CD1c-positive myeloid dendritic cell (primary cell): Measurements from ENCODE around the gene NEUROG2.
"Not testable (repeated sequence)": the region's sequence is repeated elsewhere in the genome, so short reads cannot be mapped to it uniquely, and the experiment has no call there.

ENCODE experiments used
- DNase-seq: peaks from one replicate; pipeline ENCODE4 v3.0.0-alpha.2; 2016; ENCODE audit errors: extremely low spot score

Gene NEUROG2

DNA sequence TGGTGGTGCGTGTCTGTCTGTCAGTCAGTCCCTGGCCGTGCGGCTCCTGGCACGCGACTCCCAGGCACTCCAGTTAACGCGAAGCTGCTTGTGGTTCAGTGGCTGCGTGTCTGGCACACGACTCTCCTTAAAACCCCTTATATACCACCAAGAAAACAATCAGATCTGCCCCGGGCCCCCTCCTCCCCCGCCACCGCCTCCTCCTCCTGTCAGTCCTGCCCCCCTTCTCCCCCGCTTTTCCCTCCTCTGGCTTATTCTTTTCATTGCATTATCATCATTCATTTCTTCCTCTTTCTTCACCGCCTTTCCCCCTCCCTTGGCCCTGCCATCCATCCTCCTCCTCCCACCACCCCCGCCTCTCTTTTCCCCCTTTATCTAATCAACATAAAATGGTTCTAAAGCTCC is at the start of gene NEUROG2:
NEUROG2 (minus strand) TSS at position 115 of the 405 bp plus-strand sequence. CDS start 705 bp downstream, outside the sequence.
- DNase-seq: no peak

DNA sequence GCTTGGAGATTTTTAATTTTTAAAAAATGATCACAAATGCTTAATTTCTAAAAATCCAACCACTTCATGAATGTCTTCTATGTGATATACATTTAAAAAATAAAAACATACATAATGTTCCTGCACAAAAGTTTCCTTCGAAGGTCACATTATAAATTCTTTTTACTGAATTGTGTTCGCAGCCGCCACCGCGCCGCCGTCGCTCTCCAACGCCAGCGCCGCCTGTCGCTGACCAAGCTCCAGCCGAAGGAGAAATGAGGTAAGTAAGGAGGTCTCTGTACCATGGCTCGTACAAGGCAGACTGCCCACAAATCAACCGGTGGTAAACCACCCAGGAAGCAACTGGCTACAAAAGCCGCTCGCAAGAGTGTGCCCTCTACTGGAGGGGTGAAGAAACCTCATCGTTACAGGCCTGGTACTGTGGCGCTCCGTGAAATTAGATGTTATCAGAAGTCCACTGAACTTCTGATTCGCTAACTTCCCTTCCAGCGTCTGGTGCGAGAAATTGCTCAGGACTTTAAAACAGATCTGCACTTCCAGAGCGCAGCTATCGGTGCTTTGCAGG is 48.8 kb upstream of the NEUROG2 start:
- DNase-seq: no peak

DNA sequence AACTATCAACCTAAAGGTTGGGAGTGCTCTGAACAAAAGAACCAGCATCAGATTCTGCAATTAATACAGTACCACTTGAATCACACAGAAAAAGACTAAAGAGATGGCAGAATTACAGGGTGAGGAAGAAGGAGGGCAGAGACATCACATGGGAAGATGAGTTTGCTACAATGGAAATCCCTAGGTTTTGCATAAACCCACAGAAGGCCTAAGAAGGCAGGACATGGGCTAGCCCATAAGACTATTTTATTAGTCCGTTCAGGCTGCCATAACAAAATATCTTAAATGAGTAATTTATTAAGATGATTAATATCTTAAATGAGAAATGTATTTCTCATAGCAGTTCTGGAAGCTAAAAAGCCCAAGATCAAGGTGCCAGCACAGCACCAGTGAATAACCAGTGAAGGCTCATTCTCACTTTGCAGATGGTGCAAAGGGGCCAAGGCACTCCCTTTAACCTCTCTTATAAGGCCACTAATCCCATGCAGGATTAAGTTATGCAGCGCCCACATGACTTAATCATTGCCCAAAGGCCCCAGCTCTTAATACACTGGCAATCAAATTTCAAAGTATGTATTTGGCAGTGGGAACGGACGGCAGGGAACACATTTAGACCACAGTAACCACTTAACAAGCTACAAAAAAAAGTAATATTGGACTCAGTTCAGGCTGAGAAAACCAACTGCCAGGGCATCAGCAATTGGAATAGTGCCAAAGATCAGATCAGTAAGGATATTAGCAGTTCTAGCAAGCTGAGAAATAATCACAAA is 47.6 kb upstream of the NEUROG2 start:
- DNase-seq: no peak

DNA sequence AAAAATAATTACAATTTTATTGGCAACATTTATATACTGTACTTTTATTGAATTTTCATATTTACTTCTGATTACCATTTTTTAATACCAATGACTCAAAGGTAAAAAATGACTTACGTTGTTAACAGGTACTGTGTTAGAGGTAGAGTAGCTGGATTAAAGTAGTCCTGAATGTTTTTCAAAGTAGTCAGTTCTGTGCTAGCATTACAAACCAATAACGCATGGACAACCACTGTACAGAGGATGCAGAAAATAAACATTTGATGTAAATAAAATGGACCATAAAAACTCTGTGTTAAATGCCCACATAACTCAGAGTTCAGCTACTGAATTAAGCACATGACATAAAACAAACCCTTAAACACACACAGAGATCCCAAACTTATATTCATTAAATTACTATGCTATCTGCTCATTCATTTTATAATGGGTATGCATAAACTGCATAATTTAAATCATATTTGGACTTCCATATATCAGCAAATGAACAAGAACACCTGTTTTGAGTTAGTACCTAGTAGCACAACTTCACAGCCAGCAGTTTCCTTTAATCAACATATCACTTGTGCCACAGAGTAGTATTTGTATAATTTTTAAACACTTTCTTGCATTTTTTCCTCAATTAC is 46.4 kb upstream of the NEUROG2 start:
- DNase-seq: no peak

DNA sequence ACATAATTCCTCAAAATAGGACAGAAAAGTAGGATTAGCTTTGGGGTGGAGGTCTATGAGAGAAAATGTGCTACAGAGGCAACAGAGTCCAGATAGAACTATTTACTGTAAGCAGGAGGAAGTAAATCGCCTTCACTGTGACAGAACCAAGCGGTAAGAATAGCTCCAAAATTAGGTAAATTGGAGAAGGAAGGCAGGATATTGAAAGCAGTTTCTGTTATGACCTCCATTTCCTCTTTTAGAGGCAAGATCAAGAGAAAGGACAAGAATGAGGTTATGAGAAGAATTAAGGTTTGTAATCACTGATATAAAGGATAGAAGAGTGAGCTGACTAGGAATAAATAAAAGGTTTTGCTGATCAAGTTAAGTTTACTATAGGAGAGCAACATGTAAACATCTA is 44.1 kb upstream of the NEUROG2 start:
- DNase-seq: peak; percentile 14

DNA sequence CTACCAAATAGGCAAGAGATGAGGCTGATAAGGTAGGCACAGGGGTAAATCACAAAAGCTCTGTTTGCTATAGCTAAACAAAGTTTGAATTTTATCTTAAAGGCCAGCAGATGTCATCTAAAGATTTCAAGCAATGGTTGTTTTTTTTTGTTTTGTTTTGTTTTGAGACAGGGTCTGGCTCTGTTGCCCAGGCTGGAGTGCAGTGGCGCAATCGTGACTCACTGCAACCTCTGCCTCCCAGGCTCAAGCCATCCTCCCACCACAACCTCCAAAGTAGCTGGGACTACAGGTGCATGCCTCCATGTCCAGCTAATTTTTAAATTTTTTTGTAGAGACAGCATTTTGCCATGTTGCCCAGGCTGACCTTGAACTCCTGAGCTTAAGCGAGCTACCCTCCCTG is 43.1 kb upstream of the NEUROG2 start:
- no peak for DNase-seq

DNA sequence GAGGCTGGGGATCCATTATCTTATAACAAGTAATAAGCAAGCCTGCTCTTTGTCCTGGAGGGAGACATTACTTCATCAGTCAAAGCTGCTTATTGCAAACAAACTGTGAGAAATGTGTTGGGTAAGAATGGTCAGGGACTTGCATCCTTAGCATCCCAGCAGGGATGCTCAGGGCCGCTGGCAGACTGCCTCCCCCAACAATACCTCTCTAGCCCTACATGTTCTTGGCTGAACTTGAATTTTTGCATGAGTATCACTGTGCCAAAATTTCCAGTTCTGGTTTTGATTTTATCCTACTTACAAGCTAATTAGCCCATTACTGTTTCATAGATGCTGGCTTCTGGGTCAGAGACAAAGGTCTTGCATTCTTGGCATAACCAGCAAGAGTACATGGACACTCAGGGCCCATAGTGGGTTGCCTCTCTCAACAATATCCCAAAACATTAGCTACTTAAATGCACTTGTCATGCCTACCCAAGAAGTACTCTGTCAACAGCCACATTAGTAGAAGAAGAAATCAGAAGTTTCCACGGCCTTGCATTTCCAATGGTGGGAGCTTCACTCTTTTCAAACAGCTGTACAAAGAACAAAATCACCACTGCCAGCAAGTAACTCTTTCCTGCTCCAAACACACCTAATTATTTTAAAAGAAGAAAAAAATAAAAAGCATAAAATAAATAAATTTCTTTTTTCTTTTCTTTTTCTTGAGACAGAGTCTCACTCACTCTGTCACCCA is 41.9 kb upstream of the NEUROG2 start:
- no peak for DNase-seq

DNA sequence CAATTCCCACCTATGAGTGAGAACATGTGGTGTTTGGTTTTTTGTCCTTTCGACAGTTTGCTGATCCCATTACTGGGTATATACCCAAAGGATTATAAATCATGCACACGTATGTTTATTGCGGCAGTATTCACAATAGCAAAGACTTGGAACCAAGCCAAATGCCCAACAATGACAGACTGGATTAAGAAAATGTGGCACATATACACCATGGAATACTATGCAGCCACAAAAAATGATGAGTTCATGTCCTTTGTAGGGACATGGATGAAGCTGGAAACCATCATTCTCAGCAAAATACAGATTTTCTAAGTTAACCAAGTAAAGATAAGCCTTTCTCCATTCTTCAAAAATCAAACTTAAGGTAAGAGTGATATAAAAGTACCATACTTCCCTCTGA is 38.3 kb upstream of the NEUROG2 start:
- not testable (repeated sequence) for DNase-seq

DNA sequence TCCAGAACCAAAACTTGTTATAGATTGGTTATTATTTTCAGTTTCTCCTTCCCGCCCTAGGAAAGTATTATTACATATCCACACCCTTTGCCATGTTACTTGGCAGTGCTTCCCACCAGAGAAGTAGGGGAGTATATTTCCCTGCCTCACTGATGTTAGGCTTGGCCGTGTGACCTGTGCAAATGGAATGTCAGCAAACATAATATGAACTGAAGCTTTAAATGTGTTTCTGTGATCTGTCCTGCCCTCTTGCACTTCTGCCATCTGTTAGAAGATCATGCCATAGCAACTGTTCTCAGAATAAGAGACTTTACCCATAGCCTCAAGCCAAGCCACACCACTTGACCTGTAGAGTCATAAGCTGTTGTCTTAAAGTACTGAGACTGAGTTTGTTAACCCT is 36.7 kb upstream of the NEUROG2 start:
- DNase-seq: no peak

DNA sequence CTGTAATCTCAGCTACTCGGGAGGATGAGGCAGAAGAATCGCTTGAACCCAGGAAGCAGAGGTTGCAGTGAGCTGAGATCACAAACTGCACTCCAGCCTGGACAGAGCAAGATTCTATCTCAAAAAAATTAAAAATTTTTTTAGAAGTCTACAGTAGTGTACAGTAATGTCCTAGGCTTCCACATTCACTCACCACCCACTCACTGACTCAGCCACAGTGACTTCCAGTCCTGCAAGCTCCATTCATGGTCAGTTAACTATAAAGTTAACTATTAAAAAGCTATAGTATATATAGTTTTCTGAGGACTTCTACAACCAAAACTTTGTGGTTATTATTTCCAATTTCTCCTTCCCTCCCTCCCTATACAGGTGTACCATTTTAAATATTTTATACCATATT is 34.7 kb upstream of the NEUROG2 start:
- no peak for DNase-seq

DNA sequence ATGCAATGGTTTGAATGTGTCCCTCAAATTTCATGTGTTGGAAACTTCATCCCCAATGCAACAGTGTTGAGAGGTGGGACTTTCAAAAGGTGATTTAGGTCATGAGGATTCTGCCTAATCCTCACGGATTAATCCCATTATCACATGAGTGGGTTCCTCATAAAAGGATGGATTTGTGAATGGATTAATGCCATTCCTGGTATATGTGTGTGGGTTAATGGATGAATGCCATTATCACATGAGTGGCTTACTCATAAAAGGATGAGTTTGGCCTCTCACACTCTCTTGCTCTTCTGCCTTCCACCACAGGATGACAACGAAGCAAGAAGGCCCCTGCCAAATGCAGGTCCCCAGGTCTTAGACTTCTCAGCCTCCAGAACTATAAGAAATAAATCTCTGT is 30.5 kb upstream of the NEUROG2 start:
- no peak for DNase-seq

DNA sequence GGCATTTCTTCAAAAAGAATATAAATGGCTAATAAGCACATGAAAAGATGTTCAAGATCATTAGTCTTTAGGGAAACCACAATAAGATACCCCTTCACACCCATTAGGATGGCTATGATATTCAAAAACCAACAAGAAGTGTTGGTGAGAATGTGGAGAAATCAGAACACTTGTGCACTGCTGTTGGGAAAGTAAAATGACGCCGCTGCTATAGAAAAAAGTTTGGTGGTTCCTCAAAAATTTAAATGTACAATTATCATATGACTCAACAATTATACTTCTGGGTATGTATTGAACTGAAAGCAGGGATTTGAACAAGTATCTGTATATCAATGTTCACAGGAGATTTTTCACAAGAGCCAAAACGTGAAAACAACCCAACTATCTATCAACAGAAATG is 29.4 kb upstream of the NEUROG2 start:
- DNase-seq: peak; percentile 28

DNA sequence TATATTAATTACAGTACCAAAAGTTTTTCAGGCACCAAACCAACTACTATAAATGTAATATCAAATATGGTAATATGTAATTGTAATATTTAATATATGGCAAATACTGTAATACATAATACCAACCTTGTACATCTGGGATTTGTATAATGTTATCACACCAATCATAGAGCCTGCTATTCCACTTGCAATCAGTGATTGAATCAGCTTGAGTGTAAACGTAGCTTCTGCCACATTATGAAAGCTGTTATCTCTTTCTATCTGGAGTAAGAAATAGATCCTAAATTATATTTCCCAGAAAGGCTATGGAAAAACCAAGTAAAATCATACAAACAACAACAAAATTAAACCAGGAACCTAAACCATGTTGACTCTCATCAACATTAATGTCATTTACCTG is 24.7 kb upstream of the NEUROG2 start:
- no peak for DNase-seq

DNA sequence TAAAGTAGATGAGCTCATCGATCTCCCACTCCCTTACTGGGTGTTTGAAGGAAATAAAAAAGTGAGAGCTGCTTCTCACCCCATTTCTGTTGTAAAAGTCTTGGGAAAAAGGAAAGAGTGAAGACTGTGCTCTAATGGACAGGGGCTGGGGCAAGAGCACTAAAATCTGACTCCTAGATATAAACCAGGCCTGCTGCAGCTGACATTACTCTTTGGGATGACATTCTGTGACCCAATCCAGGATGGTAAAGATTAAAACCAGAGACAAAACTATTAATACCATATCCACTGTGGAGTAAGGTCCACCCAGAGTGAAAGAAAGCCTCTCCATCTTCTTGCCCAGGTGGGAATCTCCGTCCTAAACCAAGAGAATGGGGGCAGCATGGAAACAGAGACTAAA is 20.1 kb upstream of the NEUROG2 start:
- no peak for DNase-seq

DNA sequence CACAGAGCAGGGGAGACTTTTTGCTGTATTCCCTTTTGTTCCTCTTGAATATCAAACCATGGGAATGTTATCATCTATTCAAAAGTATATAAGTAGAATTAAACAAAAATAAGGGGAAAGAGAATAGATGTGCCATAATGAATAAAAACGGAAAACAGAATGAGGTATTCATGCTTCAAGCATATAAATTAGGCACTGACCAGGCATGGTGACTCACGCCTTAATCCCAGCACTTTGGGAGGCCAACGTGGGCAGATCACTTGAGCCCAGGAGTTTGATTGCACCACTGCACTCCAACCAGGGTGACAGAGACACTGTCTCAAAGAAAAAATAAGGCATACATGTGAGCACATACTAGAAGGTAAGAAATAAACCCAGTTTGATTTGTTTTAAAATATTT is 16.3 kb upstream of the NEUROG2 start:
- no peak for DNase-seq

DNA sequence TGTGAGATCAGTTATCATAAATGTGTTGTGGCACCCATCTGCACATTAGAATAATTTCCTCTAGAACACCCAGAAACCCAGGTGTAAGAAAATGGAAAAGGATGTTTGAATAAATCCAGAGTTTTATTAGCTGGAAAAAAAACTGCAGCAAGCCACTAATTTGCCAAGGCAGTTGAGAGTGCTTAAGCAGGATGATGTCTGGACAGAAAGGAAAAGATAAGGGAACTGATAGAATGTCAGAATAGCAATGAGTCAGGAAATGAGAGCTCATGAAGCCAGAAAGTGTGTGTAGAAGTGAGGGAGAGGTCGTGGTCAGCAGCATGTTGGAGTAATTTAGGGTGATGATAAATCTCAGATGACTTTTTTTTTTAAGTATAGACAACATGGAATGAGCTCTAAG is 15.2 kb upstream of the NEUROG2 start:
- DNase-seq: no peak

DNA sequence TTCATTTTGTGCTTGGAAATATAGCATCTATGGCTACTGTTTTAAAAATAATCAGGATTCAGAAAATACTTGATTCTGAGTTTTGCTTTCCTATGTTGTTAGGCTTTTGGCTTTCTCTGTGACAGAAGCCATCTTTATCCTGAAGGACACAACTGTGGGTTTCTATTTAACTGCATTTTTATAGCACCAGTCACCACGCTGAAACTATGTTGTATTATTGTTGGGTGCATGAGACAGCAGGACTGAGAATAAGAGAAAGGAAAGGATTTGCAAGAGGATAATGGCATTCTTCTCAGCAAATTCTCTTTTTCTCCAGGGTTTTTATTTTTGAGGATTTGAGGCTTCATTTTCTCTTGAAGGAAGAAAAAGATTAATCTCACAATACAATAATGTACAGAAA is 10.1 kb upstream of the NEUROG2 start:
- no peak for DNase-seq

DNA sequence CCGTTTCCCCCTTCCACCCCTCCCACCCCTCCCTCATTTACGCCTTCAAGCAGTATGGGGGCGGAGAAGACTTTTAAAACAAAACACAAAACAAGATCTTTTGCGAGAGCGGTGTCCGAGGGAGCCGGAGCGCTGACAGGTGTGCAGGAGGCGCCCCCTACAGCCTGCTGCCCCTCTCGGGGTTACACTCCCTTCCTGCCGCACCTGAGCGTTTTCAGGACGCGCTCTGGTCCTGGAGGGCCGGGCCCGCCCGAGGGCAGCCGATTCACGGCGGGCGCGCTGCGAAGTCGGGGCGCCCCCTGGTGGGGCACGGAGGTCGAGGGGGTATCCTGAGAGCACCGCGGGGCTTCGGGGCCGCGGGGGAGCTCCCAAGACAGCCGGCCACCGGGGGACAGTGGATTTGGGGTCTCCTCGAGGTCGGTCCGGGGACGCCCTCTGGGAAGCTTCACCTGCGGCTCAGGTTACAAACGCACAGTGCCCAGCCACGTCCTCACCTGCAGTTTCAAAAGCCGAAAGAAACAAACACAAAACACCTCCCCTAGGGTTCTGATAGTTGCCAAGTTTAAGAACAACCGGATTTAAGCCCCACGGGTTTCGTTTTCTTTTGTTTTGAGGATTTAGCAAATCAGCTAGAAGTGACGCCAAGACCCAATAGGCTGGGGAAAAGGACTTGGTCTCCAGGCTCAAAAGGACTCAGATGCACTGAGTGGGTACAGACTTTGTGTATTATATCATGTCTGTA is 8.0 kb upstream of the NEUROG2 start:
- peak; percentile 73 for DNase-seq

DNA sequence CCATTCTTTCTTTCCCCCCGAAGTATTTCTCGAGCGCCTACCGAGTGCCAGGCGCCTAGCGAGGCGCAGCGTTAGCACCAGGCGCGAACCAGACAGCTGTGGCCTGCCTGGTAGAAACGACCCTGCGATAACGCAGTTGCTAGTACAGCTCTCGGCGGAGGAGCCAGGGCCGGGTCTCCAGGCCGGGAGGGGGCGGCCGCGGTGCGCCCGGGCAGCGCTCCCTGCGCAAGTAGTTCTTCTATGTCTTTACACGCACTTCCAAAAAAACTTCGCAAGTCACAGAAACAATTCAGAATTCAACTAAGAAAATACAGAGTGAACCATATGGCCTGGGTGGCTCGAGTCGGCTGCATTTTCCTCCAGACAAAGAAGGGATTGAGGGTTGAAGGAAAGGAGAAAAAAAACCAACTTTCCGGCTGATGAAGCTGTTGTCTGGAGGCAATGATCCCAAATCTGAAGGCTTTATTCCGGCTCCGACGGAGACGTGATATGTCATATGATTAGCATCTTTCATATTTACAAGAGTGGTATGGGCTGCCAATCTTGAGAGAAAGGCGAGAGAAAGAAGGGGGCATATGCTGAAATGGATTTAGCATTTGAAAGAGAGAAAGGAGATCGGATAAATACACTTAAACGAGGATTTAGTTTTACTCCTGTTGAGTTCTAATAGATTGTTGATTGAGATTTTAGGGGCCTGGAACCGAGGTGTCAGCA is 7.2 kb upstream of the NEUROG2 start:
- no peak for DNase-seq

DNA sequence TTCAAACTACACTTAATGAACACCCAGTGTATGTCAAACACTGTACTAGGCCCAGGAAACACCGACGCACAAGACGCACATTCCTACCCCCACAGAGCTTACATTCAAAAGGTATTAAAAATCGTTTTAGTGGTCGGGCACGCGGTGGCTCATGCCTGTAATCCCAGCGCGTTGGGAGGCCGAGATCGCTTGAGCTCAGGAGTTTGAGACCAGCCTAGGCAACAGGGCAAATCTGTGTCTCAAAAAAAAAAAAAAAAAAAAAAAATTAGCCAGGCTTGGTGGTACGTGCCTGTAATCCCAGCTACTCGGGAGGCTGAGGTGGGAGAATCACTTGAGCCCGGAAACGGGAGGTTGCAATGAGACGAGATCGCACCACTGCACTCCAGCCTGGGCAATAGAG is 6.5 kb upstream of the NEUROG2 start:
- not testable (repeated sequence) for DNase-seq
